ENCODE results near the gene NEO1. TPM values are rescaled to one million over a fixed set of nuclear protein-coding genes. Genes with fewer than 3 reads are reported as not detected.

The NEO1 gene
- polyA plus RNA-seq, 1 donor from 2014 or later, result 57.0 TPM

DNA sequence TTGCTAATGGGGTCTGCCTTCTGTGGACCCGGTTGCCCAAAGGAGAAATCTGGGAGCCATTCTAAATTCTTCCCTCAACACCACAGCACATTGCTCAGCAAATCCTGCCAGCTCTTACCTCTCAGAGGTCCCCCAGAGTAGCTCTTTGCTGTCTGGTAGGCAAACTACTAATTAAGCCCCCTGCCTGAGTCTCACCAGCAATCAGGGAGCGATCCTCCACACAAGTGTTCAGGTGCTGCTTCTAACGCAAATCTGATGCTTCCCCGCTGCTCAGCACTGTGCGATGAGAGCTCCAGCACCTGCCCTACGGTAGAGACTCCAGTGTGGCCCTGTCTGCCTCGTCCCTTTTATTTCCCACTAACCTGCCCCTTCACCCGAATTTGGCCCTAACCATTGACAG, 256.0 kb downstream of the NEO1 start:
- H3K27me3 ChIP-seq (ENCODE audit: insufficient read depth, low read depth, low read length), result no peaks in the 10 kb centered on the region
- no peak overlapping the region for H3K9ac ChIP-seq (ENCODE audit: low read length)
- no peaks in the 10 kb centered on the region for H3K9me2 ChIP-seq (ENCODE audit: insufficient read depth, low read length)
- no peak overlapping the region for H3K27ac ChIP-seq (ENCODE audit: low read length)
- no peaks in the 10 kb centered on the region for H4K20me1 ChIP-seq (ENCODE audit: insufficient read depth)
- H3K4me2 ChIP-seq (ENCODE audit: low read length), result no peak overlapping the region
- no peak overlapping the region for H2AFZ ChIP-seq (ENCODE audit: low read depth, low read length)
- H3F3A ChIP-seq (ENCODE audit: insufficient read depth, low read length, poor library complexity, severe bottlenecking), result no peaks in the 10 kb centered on the region
- TF ChIP-seq EZH2 (IDR thresholded peaks at IDR 0.05; ENCODE audit: borderline replicate concordance, insufficient read depth, low read length, poor library complexity, severe bottlenecking), result no peak
- peak; percentile 68 for TF ChIP-seq POLR2AphosphoS5 (IDR thresholded peaks at IDR 0.05)
- no peaks in the 10 kb centered on the region for H3K36me3 ChIP-seq (ENCODE audit: insufficient read depth, low read length)
- no peaks in the 10 kb centered on the region for H3K79me2 ChIP-seq (replicated peaks; ENCODE audit: insufficient read depth, low read length)
- no peak overlapping the region for H3K4me3 ChIP-seq (ENCODE audit: low read length)
- H3K9me3 ChIP-seq (ENCODE audit: low read length), result no peaks in the 10 kb centered on the region

- Histone ChIP-seq H3K4me2 (ENCODE audit: low read length) (no peak overlapping the region), H3K9ac (ENCODE audit: low read length) (no peak overlapping the region), H2AFZ (ENCODE audit: low read depth, low read length) (no peak overlapping the region), H3K27me3 (ENCODE audit: insufficient read depth, low read depth, low read length) (no peaks in the 10 kb centered on the region), H3K4me3 (ENCODE audit: low read length) (no peak overlapping the region), H3F3A (ENCODE audit: insufficient read depth, low read length, poor library complexity, severe bottlenecking) (peaks cover 5% of the 10 kb centered on the region), H3K27ac (ENCODE audit: low read length) (no peak overlapping the region), H3K36me3 (ENCODE audit: insufficient read depth, low read length) (no peaks in the 10 kb centered on the region), H3K79me2 (replicated peaks; ENCODE audit: insufficient read depth, low read length) (no peaks in the 10 kb centered on the region), H4K20me1 (ENCODE audit: insufficient read depth) (no peaks in the 10 kb centered on the region), H3K9me3 (ENCODE audit: low read length) (no peaks in the 10 kb centered on the region), H3K9me2 (ENCODE audit: insufficient read depth, low read length) (no peaks in the 10 kb centered on the region)
- no peak for TF ChIP-seq RAD21 (conservative IDR thresholded peaks at IDR 0.05)
- no peak for TF ChIP-seq CTCF (IDR thresholded peaks at IDR 0.05; ENCODE audit: poor library complexity, severe bottlenecking)
- no peak for TF ChIP-seq MXI1 (conservative IDR thresholded peaks at IDR 0.05; ENCODE audit: poor library complexity, severe bottlenecking)
- no peak for TF ChIP-seq EP300 (conservative IDR thresholded peaks at IDR 0.05; ENCODE audit: poor library complexity, severe bottlenecking)
- TF ChIP-seq, protein P1, sequence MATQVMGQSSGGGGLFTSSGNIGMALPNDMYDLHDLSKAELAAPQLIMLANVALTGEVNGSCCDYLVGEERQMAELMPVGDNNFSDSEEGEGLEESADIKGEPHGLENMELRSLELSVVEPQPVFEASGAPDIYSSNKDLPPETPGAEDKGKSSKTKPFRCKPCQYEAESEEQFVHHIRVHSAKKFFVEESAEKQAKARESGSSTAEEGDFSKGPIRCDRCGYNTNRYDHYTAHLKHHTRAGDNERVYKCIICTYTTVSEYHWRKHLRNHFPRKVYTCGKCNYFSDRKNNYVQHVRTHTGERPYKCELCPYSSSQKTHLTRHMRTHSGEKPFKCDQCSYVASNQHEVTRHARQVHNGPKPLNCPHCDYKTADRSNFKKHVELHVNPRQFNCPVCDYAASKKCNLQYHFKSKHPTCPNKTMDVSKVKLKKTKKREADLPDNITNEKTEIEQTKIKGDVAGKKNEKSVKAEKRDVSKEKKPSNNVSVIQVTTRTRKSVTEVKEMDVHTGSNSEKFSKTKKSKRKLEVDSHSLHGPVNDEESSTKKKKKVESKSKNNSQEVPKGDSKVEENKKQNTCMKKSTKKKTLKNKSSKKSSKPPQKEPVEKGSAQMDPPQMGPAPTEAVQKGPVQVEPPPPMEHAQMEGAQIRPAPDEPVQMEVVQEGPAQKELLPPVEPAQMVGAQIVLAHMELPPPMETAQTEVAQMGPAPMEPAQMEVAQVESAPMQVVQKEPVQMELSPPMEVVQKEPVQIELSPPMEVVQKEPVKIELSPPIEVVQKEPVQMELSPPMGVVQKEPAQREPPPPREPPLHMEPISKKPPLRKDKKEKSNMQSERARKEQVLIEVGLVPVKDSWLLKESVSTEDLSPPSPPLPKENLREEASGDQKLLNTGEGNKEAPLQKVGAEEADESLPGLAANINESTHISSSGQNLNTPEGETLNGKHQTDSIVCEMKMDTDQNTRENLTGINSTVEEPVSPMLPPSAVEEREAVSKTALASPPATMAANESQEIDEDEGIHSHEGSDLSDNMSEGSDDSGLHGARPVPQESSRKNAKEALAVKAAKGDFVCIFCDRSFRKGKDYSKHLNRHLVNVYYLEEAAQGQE (IDR thresholded peaks at IDR 0.05; ENCODE audit: borderline replicate concordance), result no peak
- TF ChIP-seq EZH2 (IDR thresholded peaks at IDR 0.05; ENCODE audit: borderline replicate concordance, insufficient read depth, low read length, poor library complexity, severe bottlenecking), result no peak
- no peak for TF ChIP-seq SMC3 (conservative IDR thresholded peaks at IDR 0.05; ENCODE audit: poor library complexity)
- no peak for TF ChIP-seq POLR2AphosphoS5 (IDR thresholded peaks at IDR 0.05)
- TF ChIP-seq TAF1 (IDR thresholded peaks at IDR 0.05; ENCODE audit: low read depth), result no peak
Observed at GRCh38 chr15:73313861-73314260, 261.6 kb downstream of the NEO1 start.

All from neural cell (in vitro differentiated cells).